ENCODE data around the gene STIM2.
"Not testable (repeated sequence)": the region's sequence is repeated elsewhere in the genome, so short reads cannot be mapped to it uniquely, and the experiment has no call there.

STIM2 gene

DNA sequence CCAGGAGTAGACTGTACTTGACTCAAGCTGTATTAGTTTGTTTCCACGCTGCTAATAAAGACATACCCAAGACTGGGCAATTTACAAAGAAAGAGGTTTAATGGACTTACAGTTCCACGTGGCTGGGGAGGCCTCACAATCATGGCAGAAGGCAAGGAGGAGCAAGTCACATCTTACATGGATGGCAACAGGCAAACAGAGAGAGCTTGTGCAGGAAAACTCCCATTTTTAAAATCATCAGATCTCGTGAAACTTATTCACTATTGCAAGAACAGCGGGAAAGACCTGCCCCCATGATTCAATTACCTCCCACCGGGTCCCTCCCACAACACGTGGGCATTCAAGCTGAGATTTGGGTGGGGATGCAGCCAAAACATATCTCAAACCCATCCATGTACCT lies 37.7 kb upstream of the STIM2 start:
- not testable (repeated sequence) for H3K27me3 ChIP-seq (ENCODE audit: control insufficient read depth in 1 of 2, insufficient read depth in 1 of 2, low read length in 2 of 2); H3K79me1 ChIP-seq (replicated peaks; ENCODE audit: low read length, poor library complexity, severe bottlenecking); H3K4ac ChIP-seq (ENCODE audit: low read depth in 1 of 2, low read length in 2 of 2); H3K9me3 ChIP-seq (ENCODE audit: control insufficient read depth, low read length); H2BK12ac ChIP-seq (ENCODE audit: low read length in 2 of 2); H3K4me3 ChIP-seq (ENCODE audit: insufficient read depth in 1 of 2, low read depth in 1 of 2, low read length in 2 of 2); H4K91ac ChIP-seq (ENCODE audit: low read length); H3K27ac ChIP-seq (ENCODE audit: low read length, poor library complexity, severe bottlenecking); H2BK120ac ChIP-seq (ENCODE audit: low read depth, low read length); H2BK5ac ChIP-seq (ENCODE audit: low read depth, low read length, poor library complexity, severe bottlenecking); H3K9ac ChIP-seq (ENCODE audit: low read length); H2AK5ac ChIP-seq (ENCODE audit: low read length, severe bottlenecking); H3K4me1 ChIP-seq (ENCODE audit: control insufficient read depth, insufficient read depth, low read depth, low read length); H4K8ac ChIP-seq (ENCODE audit: low read length); H3K23ac ChIP-seq (ENCODE audit: low read length in 2 of 2); H3K18ac ChIP-seq (ENCODE audit: low read depth in 1 of 2, low read length in 2 of 2); H3K14ac ChIP-seq (ENCODE audit: low read length in 2 of 2); H3K4me2 ChIP-seq (ENCODE audit: low read length, poor library complexity, severe bottlenecking); H3K36me3 ChIP-seq (ENCODE audit: control insufficient read depth in 1 of 2, insufficient read depth in 2 of 2, low read depth in 1 of 2, low read length in 2 of 2); DNase-seq; H2AFZ ChIP-seq (ENCODE audit: low read depth, low read length); H2BK15ac ChIP-seq (ENCODE audit: low read depth, poor library complexity, severe bottlenecking)
- WGBS, result 95% methylated on average over 6 of the region's 6 CpGs

- H3K27ac ChIP-seq (ENCODE audit: low read length, poor library complexity, severe bottlenecking), result no peak overlapping the region
- H3K4me3 ChIP-seq (ENCODE audit: insufficient read depth in 1 of 2, low read depth in 1 of 2, low read length in 2 of 2), result no peak overlapping the region
- H2AFZ ChIP-seq (ENCODE audit: low read depth, low read length), result no peak overlapping the region
- H4K8ac ChIP-seq (ENCODE audit: low read length), result no peak overlapping the region
- no peak overlapping the region for H3K9ac ChIP-seq (ENCODE audit: low read length)
- no peak overlapping the region for H3K18ac ChIP-seq (ENCODE audit: low read depth in 1 of 2, low read length in 2 of 2)
- DNase-seq, result no peak
- peaks cover 4% of the 10 kb centered on the region for H3K4me1 ChIP-seq (ENCODE audit: control insufficient read depth, insufficient read depth, low read depth, low read length)
- no peaks in the 10 kb centered on the region for H3K27me3 ChIP-seq (ENCODE audit: control insufficient read depth in 1 of 2, insufficient read depth in 1 of 2, low read length in 2 of 2)
- H3K79me1 ChIP-seq (replicated peaks; ENCODE audit: low read length, poor library complexity, severe bottlenecking), result no peaks in the 10 kb centered on the region
- WGBS, result 87% methylated on average over 3 of the region's 3 CpGs
- H2BK12ac ChIP-seq (ENCODE audit: low read length in 2 of 2), result no peak overlapping the region
- no peak overlapping the region for H2BK5ac ChIP-seq (ENCODE audit: low read depth, low read length, poor library complexity, severe bottlenecking)
- no peak overlapping the region for H2BK120ac ChIP-seq (ENCODE audit: low read depth, low read length)
- no peak overlapping the region for H3K4ac ChIP-seq (ENCODE audit: low read depth in 1 of 2, low read length in 2 of 2)
- no peaks in the 10 kb centered on the region for H3K9me3 ChIP-seq (ENCODE audit: control insufficient read depth, low read length)
- no peak overlapping the region for H3K4me2 ChIP-seq (ENCODE audit: low read length, poor library complexity, severe bottlenecking)
- no peak overlapping the region for H2AK5ac ChIP-seq (ENCODE audit: low read length, severe bottlenecking)
- H4K91ac ChIP-seq (ENCODE audit: low read length), result no peak overlapping the region
- H3K23ac ChIP-seq (ENCODE audit: low read length in 2 of 2), result no peak overlapping the region
- no peak overlapping the region for H3K14ac ChIP-seq (ENCODE audit: low read length in 2 of 2)
- no peaks in the 10 kb centered on the region for H3K36me3 ChIP-seq (ENCODE audit: control insufficient read depth in 1 of 2, insufficient read depth in 2 of 2, low read depth in 1 of 2, low read length in 2 of 2)
- H2BK15ac ChIP-seq (ENCODE audit: low read depth, poor library complexity, severe bottlenecking), result no peak overlapping the region
Observed at GRCh38 chr4:26823583-26823982, 37.1 kb upstream of the STIM2 start.

- Histone ChIP-seq H2BK5ac (ENCODE audit: low read depth, low read length, poor library complexity, severe bottlenecking) (no peak overlapping the region), H3K9me3 (ENCODE audit: control insufficient read depth, low read length) (no peaks in the 10 kb centered on the region), H3K36me3 (ENCODE audit: control insufficient read depth in 1 of 2, insufficient read depth in 2 of 2, low read depth in 1 of 2, low read length in 2 of 2) (no peaks in the 10 kb centered on the region), H3K4ac (ENCODE audit: low read depth in 1 of 2, low read length in 2 of 2) (no peak overlapping the region), H3K27ac (ENCODE audit: low read length, poor library complexity, severe bottlenecking) (no peak overlapping the region), H2AK5ac (ENCODE audit: low read length, severe bottlenecking) (no peak overlapping the region), H3K18ac (ENCODE audit: low read depth in 1 of 2, low read length in 2 of 2) (no peak overlapping the region), H2BK15ac (ENCODE audit: low read depth, poor library complexity, severe bottlenecking) (no peak overlapping the region), H3K14ac (ENCODE audit: low read length in 2 of 2) (no peak overlapping the region), H2BK120ac (ENCODE audit: low read depth, low read length) (no peak overlapping the region), H3K4me1 (ENCODE audit: control insufficient read depth, insufficient read depth, low read depth, low read length) (peaks cover 4% of the 10 kb centered on the region), H3K9ac (ENCODE audit: low read length) (no peak overlapping the region), H3K4me3 (ENCODE audit: insufficient read depth in 1 of 2, low read depth in 1 of 2, low read length in 2 of 2) (no peak overlapping the region), H3K27me3 (ENCODE audit: control insufficient read depth in 1 of 2, insufficient read depth in 1 of 2, low read length in 2 of 2) (no peaks in the 10 kb centered on the region), H3K4me2 (ENCODE audit: low read length, poor library complexity, severe bottlenecking) (no peak overlapping the region), H2BK12ac (ENCODE audit: low read length in 2 of 2) (no peak overlapping the region), H3K23ac (ENCODE audit: low read length in 2 of 2) (no peak overlapping the region), H3K79me1 (replicated peaks; ENCODE audit: low read length, poor library complexity, severe bottlenecking) (no peaks in the 10 kb centered on the region), H2AFZ (ENCODE audit: low read depth, low read length) (no peak overlapping the region), H4K8ac (ENCODE audit: low read length) (no peak overlapping the region), H4K91ac (ENCODE audit: low read length) (no peak overlapping the region)
- 86% methylated on average over 1 of the region's 2 CpGs for WGBS
- DNase-seq, result no peak
Observed at GRCh38 chr4:26824667-26825066, 36.0 kb upstream of the STIM2 start.

DNA sequence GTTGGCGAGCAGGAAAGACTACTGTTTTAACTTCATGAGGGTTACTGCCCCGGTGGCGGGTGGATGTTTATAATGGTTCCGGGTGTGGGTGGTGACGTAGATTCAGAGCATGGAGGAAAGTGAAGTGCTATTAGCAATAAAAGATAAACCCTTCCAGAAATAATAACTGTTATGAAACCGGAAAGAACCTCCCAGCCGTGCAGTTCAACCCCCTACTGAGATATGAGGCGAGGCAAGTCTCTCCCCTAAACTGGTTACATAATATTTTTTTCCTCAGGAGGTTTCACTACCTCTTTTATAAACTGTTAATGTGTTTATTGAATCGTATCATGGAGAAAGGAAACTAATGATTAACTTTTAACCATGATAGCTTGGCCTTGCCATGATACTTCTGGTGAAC lies 33.9 kb upstream of the STIM2 start:
- Histone ChIP-seq H3K14ac (ENCODE audit: low read length in 2 of 2) (no peak overlapping the region), H3K18ac (ENCODE audit: low read depth in 1 of 2, low read length in 2 of 2) (no peak overlapping the region), H4K91ac (ENCODE audit: low read length) (no peak overlapping the region), H3K4ac (ENCODE audit: low read depth in 1 of 2, low read length in 2 of 2) (no peak overlapping the region), H3K9ac (ENCODE audit: low read length) (no peak overlapping the region), H2BK5ac (ENCODE audit: low read depth, low read length, poor library complexity, severe bottlenecking) (no peak overlapping the region), H2BK15ac (ENCODE audit: low read depth, poor library complexity, severe bottlenecking) (no peak overlapping the region), H4K8ac (ENCODE audit: low read length) (no peak overlapping the region), H3K27ac (ENCODE audit: low read length, poor library complexity, severe bottlenecking) (no peak overlapping the region), H2AK5ac (ENCODE audit: low read length, severe bottlenecking) (no peak overlapping the region), H3K23ac (ENCODE audit: low read length in 2 of 2) (no peak overlapping the region), H3K27me3 (ENCODE audit: control insufficient read depth in 1 of 2, insufficient read depth in 1 of 2, low read length in 2 of 2) (no peaks in the 10 kb centered on the region), H3K4me3 (ENCODE audit: insufficient read depth in 1 of 2, low read depth in 1 of 2, low read length in 2 of 2) (no peak overlapping the region), H3K4me2 (ENCODE audit: low read length, poor library complexity, severe bottlenecking) (no peak overlapping the region), H3K4me1 (ENCODE audit: control insufficient read depth, insufficient read depth, low read depth, low read length) (peaks cover 4% of the 10 kb centered on the region), H3K79me1 (replicated peaks; ENCODE audit: low read length, poor library complexity, severe bottlenecking) (no peaks in the 10 kb centered on the region), H2AFZ (ENCODE audit: low read depth, low read length) (no peak overlapping the region), H3K36me3 (ENCODE audit: control insufficient read depth in 1 of 2, insufficient read depth in 2 of 2, low read depth in 1 of 2, low read length in 2 of 2) (no peaks in the 10 kb centered on the region), H2BK120ac (ENCODE audit: low read depth, low read length) (no peak overlapping the region), H3K9me3 (ENCODE audit: control insufficient read depth, low read length) (no peaks in the 10 kb centered on the region), H2BK12ac (ENCODE audit: low read length in 2 of 2) (no peak overlapping the region)
- DNase-seq, result no peak
- 81% methylated on average over 4 of the region's 9 CpGs for WGBS

Measured in mesenchymal stem cell (in vitro differentiated cells and primary cell).